ENCODE data around the gene TKTL2.
"Not testable (repeated sequence)": the region's sequence is repeated elsewhere in the genome, so short reads cannot be mapped to it uniquely, and the experiment has no call there.

TKTL2 gene

GRCh38 chr4:163448540-163449203 is 24.9 kb downstream of the TKTL2 start:
- in situ Hi-C loops (cut with MboI; ENCODE audit: low sequenced_read_pairs), result no loop called here

GRCh38 chr4:163447481-163447880 is 26.1 kb downstream of the TKTL2 start:
- in situ Hi-C loops (cut with MboI; ENCODE audit: low sequenced_read_pairs), result no loop called here

- in situ Hi-C loops (cut with MboI; ENCODE audit: low sequenced_read_pairs), result not testable (repeated sequence)
These were observed 26.5 kb downstream of the TKTL2 start for GRCh38 chr4:163447023-163447422.

- in situ Hi-C loops (cut with MboI; ENCODE audit: low sequenced_read_pairs), result no loop called here
These were observed 33.5 kb downstream of the TKTL2 start for GRCh38 chr4:163440040-163440439.
